Forelimb muscle (tissue), 1 donor: ENCODE results near the gene ACTA1. TPM values are rescaled to one million over a fixed set of nuclear protein-coding genes. Genes with fewer than 3 reads are reported as not detected.

Source experiments
- polyA plus RNA-seq: library from polyadenylated mRNA; unstranded; fragments of 120-200 nt; gene quantifications from one replicate; pipeline ENCODE4 v1.2.1, GENCODE V29; 2013; ENCODE audit not compliant: insufficient read length

The ACTA1 gene
- polyA plus RNA-seq, 1 donor: 14,286 TPM

Other genes starting within 250 kb of the ACTA1 start
- 52.1 TPM for gene RAB4A, start 163.0 kb downstream of the ACTA1 start, polyA plus RNA-seq
- gene CCSAP, start 91.0 kb downstream of the ACTA1 start, polyA plus RNA-seq: 9.3 TPM
- gene NUP133, start 74.2 kb upstream of the ACTA1 start, polyA plus RNA-seq: 29.7 TPM
- 13.6 TPM for gene ABCB10, start 124.6 kb upstream of the ACTA1 start, polyA plus RNA-seq
- gene TAF5L, start 192.0 kb upstream of the ACTA1 start, polyA plus RNA-seq: 11.0 TPM
- gene URB2, start 192.2 kb upstream of the ACTA1 start, polyA plus RNA-seq: 6.2 TPM